Fibroblast of lung (primary cell): ENCODE data around the gene UFSP1. TPM values are rescaled to one million over a fixed set of nuclear protein-coding genes. Genes with fewer than 3 reads are reported as not detected.

Experiments
- DNase-seq, 2 donors: peaks; one replicate each; pipeline versions ENCODE4 v3.0.0 to v3.0.0-alpha.2; 2010; ENCODE audit warnings: low read depth in 2 of 2
- H2AFZ ChIP-seq: 2 replicates; pipeline ENCODE4 v1.5.1; 2012; ENCODE audit warnings: low read length, control low read depth, inconsistent platforms
- H3K27ac ChIP-seq: 2 replicates; pipeline ENCODE4 v1.5.1; 2011; ENCODE audit warnings: low read length, control low read depth; ENCODE audit not compliant: insufficient read depth
- H3K27me3 ChIP-seq: 2 replicates; pipeline ENCODE4 v1.5.1; 2011; ENCODE audit warnings: mild to moderate bottlenecking, low read length; ENCODE audit not compliant: control insufficient read depth, insufficient read depth
- H3K36me3 ChIP-seq: 2 replicates; pipeline ENCODE4 v1.5.1; 2011; ENCODE audit warnings: low read length; ENCODE audit not compliant: control insufficient read depth, insufficient read depth
- H3K4me1 ChIP-seq: 2 replicates; pipeline ENCODE4 v1.5.1; 2011; ENCODE audit warnings: low read length; ENCODE audit not compliant: control insufficient read depth, insufficient read depth; ENCODE audit errors: extremely low read depth
- H3K4me2 ChIP-seq: 2 replicates; pipeline ENCODE4 v1.5.1; 2011; ENCODE audit warnings: low read length, control low read depth; ENCODE audit not compliant: insufficient read depth; ENCODE audit errors: extremely low read depth
- H3K4me3 ChIP-seq, 4 experiments: fragments of 200-600 bp in 1 of 4; sonication (generic) in 1 of 4; replicated peaks in 1 of 4; 2 replicates each; pipeline ENCODE4 v1.5.1; 2011 to 2016; ENCODE audit warnings: low read length in 4 of 4, low read depth in 3 of 4, mild to moderate bottlenecking in 3 of 4, control low read depth in 2 of 4, inconsistent platforms in 1 of 4, mixed read lengths in 1 of 4; ENCODE audit not compliant: insufficient read depth in 1 of 4; ENCODE audit errors: control extremely low read depth in 1 of 4
- H3K79me2 ChIP-seq: 2 replicates; pipeline ENCODE4 v1.5.1; 2012; ENCODE audit warnings: mild to moderate bottlenecking, low read length, inconsistent platforms; ENCODE audit not compliant: control insufficient read depth, insufficient read depth
- H3K9ac ChIP-seq: 2 replicates; pipeline ENCODE4 v1.5.1; 2011; ENCODE audit warnings: mild to moderate bottlenecking, low read length, control low read depth; ENCODE audit not compliant: insufficient read depth
- H3K9me3 ChIP-seq: 2 replicates; pipeline ENCODE4 v1.5.1; 2012; ENCODE audit warnings: low read depth, low read length; ENCODE audit not compliant: control insufficient read depth, insufficient read depth
- H4K20me1 ChIP-seq: 2 replicates; pipeline ENCODE4 v1.5.1; 2011; ENCODE audit warnings: low read length; ENCODE audit not compliant: control insufficient read depth, insufficient read depth; ENCODE audit errors: extremely low read depth
- CTCF ChIP-seq, 2 donors: IDR thresholded peaks in 1 of 2; conservative IDR thresholded peaks in 1 of 2; 1 replicate in 1 of 2; 2 replicates in 1 of 2; pipeline ENCODE4 v1.5.1; 2011 to 2012; ENCODE audit warnings: low read length in 2 of 2, control low read depth in 1 of 2, inconsistent platforms in 1 of 2, low read depth in 1 of 2, mild to moderate bottlenecking in 1 of 2
- EZH2 ChIP-seq: IDR thresholded peaks from 2 replicates; pipeline ENCODE4 v1.5.1; 2012; ENCODE audit warnings: low read length, control low read depth, mild to moderate bottlenecking; ENCODE audit errors: missing control alignments
- polyA plus RNA-seq, 2 donors: library from polyadenylated mRNA; depleted of rRNA in 1 of 2; stranded (reverse) in 1 of 2; unstranded in 1 of 2; fragments of >200 nt; gene quantifications; 2 replicates each; pipeline ENCODE4 v1.2.1, GENCODE V29; 2011 to 2012; ENCODE audit warnings: missing spikeins in 1 of 2
- total RNA-seq: library from RNA; depleted of rRNA; stranded (reverse); fragments of >200 nt; gene quantifications from 2 replicates; pipeline ENCODE4 v1.2.1, GENCODE V29; 2014

Gene UFSP1
- total and polyA plus RNA-seq, 2 donors (not counting 1 experiment from before 2014, with no cell fraction given) = 1.1 to 4.0 TPM

GRCh38 chr7:100878013-100878412 is 11.5 kb downstream of the UFSP1 start:
- no peak for DNase-seq
- Histone ChIP-seq H3K27ac (no peak overlapping the region), H3K79me2 (peaks cover 70% of the 10 kb centered on the region), H2AFZ (no peak overlapping the region), H3K4me1 (peaks cover 6% of the 10 kb centered on the region), H3K4me3 (no peak overlapping the region), H3K9me3 (no peaks in the 10 kb centered on the region), H3K27me3 (no peaks in the 10 kb centered on the region), H3K9ac (no peak overlapping the region), H3K36me3 (peaks cover 27% of the 10 kb centered on the region), H3K4me2 (no peak overlapping the region), H4K20me1 (no peaks in the 10 kb centered on the region)
- TF ChIP-seq CTCF (conservative IDR thresholded peaks at IDR 0.05 in 1 of 2, IDR thresholded peaks at IDR 0.05 in 1 of 2; ENCODE audit: low read depth in 1 of 2, low read length in 2 of 2) = no peak
- no peak for TF ChIP-seq EZH2

- no peak for DNase-seq
- H3K27ac ChIP-seq = peak overlapping the region; percentile 92
- H2AFZ ChIP-seq = no peak overlapping the region
- peaks cover 64% of the 10 kb centered on the region for H3K79me2 ChIP-seq
- peaks cover 6% of the 10 kb centered on the region for H3K4me1 ChIP-seq
- H3K4me3 ChIP-seq = peak overlapping the region; percentile 58 to 95 (median 94)
- H3K4me2 ChIP-seq = peak overlapping the region; percentile 90
- H3K36me3 ChIP-seq = peaks cover 27% of the 10 kb centered on the region
- H3K27me3 ChIP-seq = no peaks in the 10 kb centered on the region
- no peaks in the 10 kb centered on the region for H4K20me1 ChIP-seq
- TF ChIP-seq CTCF (conservative IDR thresholded peaks at IDR 0.05 in 1 of 2, IDR thresholded peaks at IDR 0.05 in 1 of 2; ENCODE audit: low read depth in 1 of 2, low read length in 2 of 2) = no peak
- no peak for TF ChIP-seq EZH2
- H3K9me3 ChIP-seq = no peaks in the 10 kb centered on the region
- peak overlapping the region; percentile 88 for H3K9ac ChIP-seq
Observed at GRCh38 chr7:100875356-100875751, 14.2 kb downstream of the UFSP1 start.

- H3K79me2 ChIP-seq = peaks cover 64% of the 10 kb centered on the region
- H2AFZ ChIP-seq = peak within 1 kb of the TSS; percentile 62
- peak within 1 kb of the TSS; percentile 88 for H3K9ac ChIP-seq
- peaks cover 27% of the 10 kb centered on the region for H3K36me3 ChIP-seq
- H3K4me1 ChIP-seq = peaks cover 6% of the 10 kb centered on the region
- H3K27ac ChIP-seq = peak within 1 kb of the TSS; percentile 92
- no peaks in the 10 kb centered on the region for H3K27me3 ChIP-seq
- peak within 1 kb of the TSS; percentile 90 for H3K4me2 ChIP-seq
- H4K20me1 ChIP-seq = no peaks in the 10 kb centered on the region
- H3K9me3 ChIP-seq = no peaks in the 10 kb centered on the region
- peak; percentile 96 to 98 for DNase-seq
- peak within 1 kb of the TSS; percentile 58 to 95 (median 94) for H3K4me3 ChIP-seq
- peak; percentile 23 to 28 for TF ChIP-seq CTCF (conservative IDR thresholded peaks at IDR 0.05 in 1 of 2, IDR thresholded peaks at IDR 0.05 in 1 of 2; ENCODE audit: low read depth in 1 of 2, low read length in 2 of 2)
- no peak for TF ChIP-seq EZH2
Observed at GRCh38 chr7:100874577-100875355, 14.7 kb downstream of the UFSP1 start, which contains the start of gene SRRT. Gene SRRT (plus strand): TSS chr7:100875103. CDS start chr7:100875591, 488 bp downstream.
